ENCODE results near the gene DHRSX. TPM values are rescaled to one million over a fixed set of nuclear protein-coding genes. Genes with fewer than 3 reads are reported as not detected.

The DHRSX gene
- total RNA-seq, 1 donor from 2014 or later: 19.0 TPM

DNA sequence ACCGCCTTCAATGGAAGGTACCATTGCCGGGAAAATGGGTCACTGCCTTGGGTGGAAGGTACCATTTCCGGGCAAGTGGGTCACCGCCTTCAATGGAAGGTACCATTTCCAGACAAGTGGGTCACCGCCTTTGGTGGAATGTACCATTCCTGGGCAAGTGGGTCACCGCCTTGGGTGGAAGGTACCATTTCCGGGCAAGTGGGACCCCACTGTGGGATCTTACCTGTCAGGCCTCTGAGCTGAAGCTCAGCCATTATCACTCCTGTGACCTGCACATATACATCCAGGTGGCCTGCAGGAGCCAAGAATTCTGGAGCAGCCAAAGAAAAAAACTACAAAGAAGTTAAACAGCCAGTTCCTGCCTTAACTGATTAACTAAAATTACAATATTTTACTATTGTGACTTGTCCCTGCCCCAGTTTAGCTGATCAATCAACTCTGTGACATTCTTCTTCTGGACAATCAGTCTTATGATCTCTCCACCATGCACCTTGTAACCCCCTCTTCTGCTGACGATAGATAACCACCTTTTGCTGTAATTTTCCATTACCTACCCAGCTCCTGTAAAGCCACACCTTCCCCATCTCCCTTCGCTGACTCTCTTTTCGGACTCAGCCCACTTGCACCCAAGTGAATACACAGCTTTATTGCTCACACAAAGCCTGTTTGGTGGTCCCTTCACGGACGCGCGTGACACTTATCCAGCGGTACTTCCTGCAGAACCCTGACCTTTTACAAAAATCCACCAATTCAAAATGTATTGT, 313.2 kb downstream of the DHRSX start:
- Histone ChIP-seq H3K27me3 (ENCODE audit: control insufficient read depth, insufficient read depth, low read length) (no peaks in the 10 kb centered on the region), H3K4me3 (ENCODE audit: low read depth, low read length) (no peak overlapping the region), H3K36me3 (ENCODE audit: control insufficient read depth, insufficient read depth, low read length) (no peaks in the 10 kb centered on the region)
- FAIRE-seq (no peak), DNase-seq (ENCODE audit: low read depth) (no peak)
- TF ChIP-seq, protein P1, sequence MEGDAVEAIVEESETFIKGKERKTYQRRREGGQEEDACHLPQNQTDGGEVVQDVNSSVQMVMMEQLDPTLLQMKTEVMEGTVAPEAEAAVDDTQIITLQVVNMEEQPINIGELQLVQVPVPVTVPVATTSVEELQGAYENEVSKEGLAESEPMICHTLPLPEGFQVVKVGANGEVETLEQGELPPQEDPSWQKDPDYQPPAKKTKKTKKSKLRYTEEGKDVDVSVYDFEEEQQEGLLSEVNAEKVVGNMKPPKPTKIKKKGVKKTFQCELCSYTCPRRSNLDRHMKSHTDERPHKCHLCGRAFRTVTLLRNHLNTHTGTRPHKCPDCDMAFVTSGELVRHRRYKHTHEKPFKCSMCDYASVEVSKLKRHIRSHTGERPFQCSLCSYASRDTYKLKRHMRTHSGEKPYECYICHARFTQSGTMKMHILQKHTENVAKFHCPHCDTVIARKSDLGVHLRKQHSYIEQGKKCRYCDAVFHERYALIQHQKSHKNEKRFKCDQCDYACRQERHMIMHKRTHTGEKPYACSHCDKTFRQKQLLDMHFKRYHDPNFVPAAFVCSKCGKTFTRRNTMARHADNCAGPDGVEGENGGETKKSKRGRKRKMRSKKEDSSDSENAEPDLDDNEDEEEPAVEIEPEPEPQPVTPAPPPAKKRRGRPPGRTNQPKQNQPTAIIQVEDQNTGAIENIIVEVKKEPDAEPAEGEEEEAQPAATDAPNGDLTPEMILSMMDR (IDR thresholded peaks at IDR 0.05; ENCODE audit: insufficient read depth, low read length, severe bottlenecking): no peak

DNA sequence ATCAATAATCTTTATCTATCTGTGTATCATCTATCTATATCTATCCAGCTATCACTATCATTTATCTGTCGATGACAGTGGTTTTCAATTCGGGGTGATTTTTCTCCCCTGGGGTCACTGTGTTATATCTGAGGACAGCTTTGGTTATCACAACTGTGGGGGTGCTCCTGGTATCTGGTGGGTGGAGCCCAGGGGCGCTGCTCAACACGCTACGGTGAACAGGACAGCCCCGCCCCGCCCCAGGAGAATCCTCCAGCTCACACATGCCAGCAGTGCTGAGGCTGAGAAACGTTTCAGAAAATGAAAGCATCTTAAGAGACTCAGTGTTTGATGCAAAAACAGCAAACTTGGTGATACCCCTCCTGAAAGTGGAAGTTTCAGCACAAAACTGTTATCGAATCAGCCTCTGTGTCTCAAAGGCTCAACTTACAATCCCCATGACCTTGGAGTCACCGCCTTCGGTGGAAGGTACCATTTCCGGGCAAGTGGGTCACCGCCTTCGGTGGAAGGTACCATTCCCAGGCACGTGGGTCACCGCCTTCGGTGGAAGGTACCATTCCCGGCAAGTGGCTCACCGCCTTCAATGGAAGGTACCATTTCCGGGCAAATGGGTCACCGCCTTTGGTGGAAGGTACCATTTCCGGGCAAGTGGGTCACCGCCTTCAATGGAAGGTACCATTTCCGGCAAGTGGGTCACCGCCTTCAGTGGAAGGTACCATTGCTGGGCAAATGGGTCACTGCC, 315.3 kb downstream of the DHRSX start:
- DNase-seq (ENCODE audit: low read depth): no peak
- H3K4me3 ChIP-seq (ENCODE audit: low read depth, low read length): no peak overlapping the region
- TF ChIP-seq, protein P1 (IDR thresholded peaks at IDR 0.05; ENCODE audit: insufficient read depth, low read length, severe bottlenecking): no peak
- H3K36me3 ChIP-seq (ENCODE audit: control insufficient read depth, insufficient read depth, low read length): no peaks in the 10 kb centered on the region
- no peak for FAIRE-seq
- H3K27me3 ChIP-seq (ENCODE audit: control insufficient read depth, insufficient read depth, low read length): no peaks in the 10 kb centered on the region

DNA sequence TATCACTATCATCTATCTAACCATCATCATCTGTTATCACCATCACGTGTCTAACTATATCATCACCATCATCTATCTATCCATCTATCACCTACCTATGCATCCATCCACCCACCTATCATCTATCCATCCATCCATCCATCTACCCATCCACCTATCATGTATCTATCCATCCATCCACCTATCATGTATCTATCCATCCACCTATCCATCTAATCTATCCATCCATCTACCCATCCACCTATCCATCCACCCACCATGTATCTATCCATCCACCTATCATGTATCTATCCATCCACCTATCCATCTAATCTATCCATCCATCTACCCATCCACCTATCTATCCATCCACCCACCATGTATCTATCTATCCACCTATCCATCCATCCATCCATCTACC, 316.7 kb downstream of the DHRSX start:
- H3K36me3 ChIP-seq (ENCODE audit: control insufficient read depth, insufficient read depth, low read length): no peaks in the 10 kb centered on the region
- TF ChIP-seq, protein P1 (IDR thresholded peaks at IDR 0.05; ENCODE audit: insufficient read depth, low read length, severe bottlenecking): no peak
- DNase-seq (ENCODE audit: low read depth) (no peak), FAIRE-seq (no peak)
- H3K27me3 ChIP-seq (ENCODE audit: control insufficient read depth, insufficient read depth, low read length): no peaks in the 10 kb centered on the region
- H3K4me3 ChIP-seq (ENCODE audit: low read depth, low read length): no peak overlapping the region

DNA sequence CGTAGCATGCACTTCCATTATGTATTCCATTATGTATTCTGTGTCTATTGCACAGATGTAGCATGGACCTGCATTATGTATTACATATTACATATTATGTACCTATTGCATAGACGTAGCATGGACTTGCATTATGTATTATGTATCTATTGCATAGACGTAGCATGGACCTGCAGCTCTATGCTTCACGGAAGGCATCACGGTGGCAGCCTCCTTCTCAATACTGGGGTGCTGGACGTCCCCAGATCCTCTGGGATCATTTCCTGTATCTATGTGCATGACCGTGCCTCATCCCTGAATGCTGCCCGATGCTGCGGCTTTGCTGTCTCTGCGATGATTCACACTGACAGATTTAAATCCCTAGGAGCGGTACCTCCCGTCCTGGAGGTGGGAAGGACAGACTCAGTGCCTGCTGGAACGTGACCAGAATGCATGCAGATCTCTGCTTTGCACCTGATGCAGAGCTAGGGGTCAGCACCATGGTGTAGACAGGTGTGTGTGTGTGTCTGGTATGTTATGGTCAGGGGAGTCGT, 317.5 kb downstream of the DHRSX start:
- TF ChIP-seq, protein P1 (IDR thresholded peaks at IDR 0.05; ENCODE audit: insufficient read depth, low read length, severe bottlenecking): no peak
- Histone ChIP-seq H3K27me3 (ENCODE audit: control insufficient read depth, insufficient read depth, low read length) (no peaks in the 10 kb centered on the region), H3K36me3 (ENCODE audit: control insufficient read depth, insufficient read depth, low read length) (no peaks in the 10 kb centered on the region), H3K4me3 (ENCODE audit: low read depth, low read length) (no peak overlapping the region)
- FAIRE-seq (no peak), DNase-seq (ENCODE audit: low read depth) (no peak)

DNA sequence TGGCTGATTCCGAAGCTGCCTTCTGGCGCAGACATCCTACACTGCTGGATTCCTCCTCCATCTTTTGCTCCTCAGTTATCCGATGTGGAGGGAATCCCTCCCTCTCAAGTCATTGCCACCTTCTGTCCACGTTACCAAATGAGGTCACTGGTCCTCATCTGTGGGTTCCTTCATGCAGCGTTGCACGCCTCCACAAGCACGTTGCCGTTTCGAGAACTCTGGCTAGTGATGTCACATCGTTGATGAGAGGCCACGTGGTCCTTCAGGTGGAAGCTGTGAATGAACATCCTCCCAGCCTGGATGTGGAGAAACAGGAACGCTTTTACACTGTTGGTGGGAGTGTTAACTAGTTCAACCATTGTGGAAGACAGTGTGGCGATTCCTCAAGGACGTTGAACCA, 323.2 kb downstream of the DHRSX start:
- DNase-seq (ENCODE audit: low read depth) (no peak), FAIRE-seq (no peak)
- TF ChIP-seq, protein P1 (IDR thresholded peaks at IDR 0.05; ENCODE audit: insufficient read depth, low read length, severe bottlenecking): no peak

More for the DNA sequence above, 323.2 kb downstream of the DHRSX start:
- Histone ChIP-seq H3K27me3 (ENCODE audit: control insufficient read depth, insufficient read depth, low read length) (no peaks in the 10 kb centered on the region), H3K36me3 (ENCODE audit: control insufficient read depth, insufficient read depth, low read length) (no peaks in the 10 kb centered on the region), H3K4me3 (ENCODE audit: low read depth, low read length) (no peak overlapping the region)
